PC-3 (cell line): ENCODE results near the gene SLC16A13. TPM values are rescaled to one million over a fixed set of nuclear protein-coding genes. Genes with fewer than 3 reads are reported as not detected.

Experiments
- ATAC-seq: fragments of 200-7000 bp; cut with Tn5 transposase; 2 replicates; pipeline ENCODE4 v1.9.1; 2020; ENCODE audit warnings: mild to moderate bottlenecking, moderate library complexity
- BruUV-seq: library from RNA; stranded (reverse); fragments of 400-500 nt; replicated peaks from 2 replicates; lab custom pipeline; 2021; lab: Mats Ljungman, UMichigan
- CTCF ChIA-PET: fragments of 300-600 bp; sonication (Branson Sonifier 250); formaldehyde crosslinking; loops from one replicate; lab custom pipeline; 2022; ENCODE audit warnings: antibody characterized with exemption; lab: Charles Lee
- POLR2A ChIA-PET: fragments of 300-600 bp; sonication (Branson Sonifier 250); formaldehyde crosslinking; loops from one replicate; lab custom pipeline; 2022; ENCODE audit warnings: antibody characterized with exemption; ENCODE audit not compliant: unreplicated experiment; lab: Charles Lee
- DNase-seq: peaks from one replicate; pipeline ENCODE4 v3.0.0-alpha.2; 2015
- H2AFZ ChIP-seq: fragments of 300-600 bp; sonication (generic); 2 replicates; pipeline ENCODE4 v1.6.0; 2016; ENCODE audit warnings: antibody characterized with exemption, low read length
- H3F3A ChIP-seq: fragments of 300-600 bp; sonication (generic); one replicate; pipeline ENCODE4 v1.6.0; 2017; ENCODE audit warnings: antibody characterized with exemption, low read length, control low read depth, mild to moderate bottlenecking; ENCODE audit not compliant: unreplicated experiment
- H3K27ac ChIP-seq: fragments of 300-600 bp; sonication (generic); 2 replicates; pipeline ENCODE4 v1.5.1; 2016; ENCODE audit warnings: mild to moderate bottlenecking, low read length
- H3K27me3 ChIP-seq: fragments of 300-600 bp; sonication (generic); 2 replicates; pipeline ENCODE4 v1.6.1; 2016; ENCODE audit warnings: low read length, mixed read lengths
- H3K36me3 ChIP-seq: fragments of 300-600 bp; sonication (generic); 2 replicates; pipeline ENCODE4 v1.6.1; 2016; ENCODE audit warnings: low read depth, mixed run types, low read length, mixed read lengths
- H3K4me1 ChIP-seq: fragments of 300-600 bp; sonication (generic); 2 replicates; pipeline ENCODE4 v1.5.1; 2016; ENCODE audit warnings: low read length; ENCODE audit not compliant: insufficient read depth
- H3K4me2 ChIP-seq: fragments of 300-600 bp; sonication (generic); 2 replicates; pipeline ENCODE4 v1.6.0; 2016; ENCODE audit warnings: low read length
- H3K4me3 ChIP-seq: fragments of 300-600 bp; sonication (generic); 2 replicates; pipeline ENCODE4 v1.5.1; 2016; ENCODE audit warnings: mild to moderate bottlenecking, low read length, mixed read lengths
- H3K79me2 ChIP-seq: fragments of 300-600 bp; sonication (generic); 2 replicates; pipeline ENCODE4 v1.6.1; 2017; ENCODE audit warnings: low read length, mixed read lengths
- H3K9ac ChIP-seq: fragments of 300-600 bp; sonication (generic); 2 replicates; pipeline ENCODE4 v1.6.0; 2016; ENCODE audit warnings: mild to moderate bottlenecking, low read length
- H3K9me2 ChIP-seq: fragments of 300-600 bp; sonication (generic); replicated peaks from 2 replicates; pipeline ENCODE4 v1.6.1; 2016; ENCODE audit warnings: mixed run types, low read length, mixed read lengths
- H3K9me3 ChIP-seq: fragments of 300-600 bp; sonication (generic); 2 replicates; pipeline ENCODE4 v1.6.1; 2016; ENCODE audit warnings: low read length, mixed read lengths
- H4K20me1 ChIP-seq: fragments of 300-600 bp; sonication (generic); 2 replicates; pipeline ENCODE4 v1.6.1; 2016; ENCODE audit warnings: low read length, mixed read lengths
- EZH2 ChIP-seq: fragments of 300-600 bp; sonication (generic); IDR thresholded peaks from one replicate; pipeline ENCODE4 v1.6.1; 2017; ENCODE audit warnings: antibody characterized with exemption, mild to moderate bottlenecking, low read length; ENCODE audit not compliant: unreplicated experiment
- EZH2phosphoT487 ChIP-seq: fragments of 300-600 bp; sonication (generic); IDR thresholded peaks from 2 replicates; pipeline ENCODE4 v1.6.1; 2018; ENCODE audit warnings: mild to moderate bottlenecking, antibody characterized with exemption, low read length, borderline replicate concordance
- intact Hi-C: fragments of 100-400 bp; cut with micrococcal nuclease; formaldehyde crosslinking; loops from 2 replicates; pipeline ENCODE4 v1.9.0; 2023
- total RNA-seq: library from RNA; depleted of rRNA; stranded (reverse); fragments of >200 nt; gene quantifications from 2 replicates; pipeline ENCODE4 v1.2.3, GENCODE V29; 2014
- TF ChIP-seq, protein P1 (sequence below): fragments of 300-600 bp; sonication (generic); conservative IDR thresholded peaks from 2 replicates; pipeline ENCODE4 v1.5.1; 2017; ENCODE audit warnings: antibody characterized with exemption, low read depth, mild to moderate bottlenecking, low read length

The SLC16A13 gene
- total RNA-seq, 1 experiment from 2014 or later, result 0.62 TPM

GRCh38 chr17:6996256-6997011 is 39.4 kb upstream of the SLC16A13 start:
- no peaks in the 10 kb centered on the region for H3F3A ChIP-seq
- ATAC-seq, result no peak
- no peak overlapping the region for H3K4me3 ChIP-seq
- H3K27me3 ChIP-seq, result no peaks in the 10 kb centered on the region
- no peak overlapping the region for H3K4me2 ChIP-seq
- intact Hi-C loops, result no loop called here
- no peaks in the 10 kb centered on the region for H3K4me1 ChIP-seq
- ChIA-PET CTCF (no interaction called here), POLR2A (no interaction called here)
- TF ChIP-seq EZH2phosphoT487 (no peak), EZH2 (no peak)
- TF ChIP-seq, protein P1, sequence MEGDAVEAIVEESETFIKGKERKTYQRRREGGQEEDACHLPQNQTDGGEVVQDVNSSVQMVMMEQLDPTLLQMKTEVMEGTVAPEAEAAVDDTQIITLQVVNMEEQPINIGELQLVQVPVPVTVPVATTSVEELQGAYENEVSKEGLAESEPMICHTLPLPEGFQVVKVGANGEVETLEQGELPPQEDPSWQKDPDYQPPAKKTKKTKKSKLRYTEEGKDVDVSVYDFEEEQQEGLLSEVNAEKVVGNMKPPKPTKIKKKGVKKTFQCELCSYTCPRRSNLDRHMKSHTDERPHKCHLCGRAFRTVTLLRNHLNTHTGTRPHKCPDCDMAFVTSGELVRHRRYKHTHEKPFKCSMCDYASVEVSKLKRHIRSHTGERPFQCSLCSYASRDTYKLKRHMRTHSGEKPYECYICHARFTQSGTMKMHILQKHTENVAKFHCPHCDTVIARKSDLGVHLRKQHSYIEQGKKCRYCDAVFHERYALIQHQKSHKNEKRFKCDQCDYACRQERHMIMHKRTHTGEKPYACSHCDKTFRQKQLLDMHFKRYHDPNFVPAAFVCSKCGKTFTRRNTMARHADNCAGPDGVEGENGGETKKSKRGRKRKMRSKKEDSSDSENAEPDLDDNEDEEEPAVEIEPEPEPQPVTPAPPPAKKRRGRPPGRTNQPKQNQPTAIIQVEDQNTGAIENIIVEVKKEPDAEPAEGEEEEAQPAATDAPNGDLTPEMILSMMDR, result no peak
- no peaks in the 10 kb centered on the region for H3K9me2 ChIP-seq
- BruUV-seq, result no TSS peak
- no peaks in the 10 kb centered on the region for H3K9me3 ChIP-seq
- no peak overlapping the region for H2AFZ ChIP-seq
- no peak overlapping the region for H3K27ac ChIP-seq
- no peaks in the 10 kb centered on the region for H3K79me2 ChIP-seq
- H3K9ac ChIP-seq, result no peak overlapping the region
- H3K36me3 ChIP-seq, result no peaks in the 10 kb centered on the region
- H4K20me1 ChIP-seq, result no peaks in the 10 kb centered on the region
- DNase-seq, result no peak

- Histone ChIP-seq H3K4me2 (no peak overlapping the region), H3K4me1 (no peaks in the 10 kb centered on the region), H3K79me2 (no peaks in the 10 kb centered on the region), H3K27me3 (no peaks in the 10 kb centered on the region), H3K9me3 (no peaks in the 10 kb centered on the region), H4K20me1 (no peaks in the 10 kb centered on the region), H3K9me2 (no peaks in the 10 kb centered on the region), H3K36me3 (peaks cover 7% of the 10 kb centered on the region), H3F3A (no peaks in the 10 kb centered on the region), H3K9ac (no peak overlapping the region), H2AFZ (no peak overlapping the region), H3K4me3 (no peak overlapping the region), H3K27ac (no peak overlapping the region)
- CTCF ChIA-PET, result no interaction called here
- no TSS peak for BruUV-seq
- POLR2A ChIA-PET, result no interaction called here
- TF ChIP-seq EZH2phosphoT487, result no peak
- TF ChIP-seq, protein P1, result no peak
- TF ChIP-seq EZH2, result no peak
- DNase-seq (no peak), ATAC-seq (no peak)
- intact Hi-C loops, result no loop called here
Measured at GRCh38 chr17:6997171-6997570, 38.6 kb upstream of the SLC16A13 start.

- no peak overlapping the region for H3K9ac ChIP-seq
- CTCF ChIA-PET, result no interaction called here
- BruUV-seq, result no TSS peak
- no peaks in the 10 kb centered on the region for H4K20me1 ChIP-seq
- H3K4me1 ChIP-seq, result no peaks in the 10 kb centered on the region
- H3F3A ChIP-seq, result no peaks in the 10 kb centered on the region
- H3K79me2 ChIP-seq, result no peaks in the 10 kb centered on the region
- no peak for TF ChIP-seq EZH2phosphoT487
- TF ChIP-seq, protein P1, result no peak
- no peak for TF ChIP-seq EZH2
- no peaks in the 10 kb centered on the region for H3K27me3 ChIP-seq
- H3K4me3 ChIP-seq, result no peak overlapping the region
- no peak overlapping the region for H3K4me2 ChIP-seq
- POLR2A ChIA-PET, result no interaction called here
- H3K36me3 ChIP-seq, result peaks cover 7% of the 10 kb centered on the region
- intact Hi-C loops, result no loop called here
- H3K9me3 ChIP-seq, result no peaks in the 10 kb centered on the region
- H3K9me2 ChIP-seq, result no peaks in the 10 kb centered on the region
- no peak for ATAC-seq
- H2AFZ ChIP-seq, result no peak overlapping the region
- no peak for DNase-seq
- no peak overlapping the region for H3K27ac ChIP-seq
Measured at GRCh38 chr17:6998855-6999508, 36.8 kb upstream of the SLC16A13 start.
